Stimulated activated CD4-positive, alpha-beta T cell treated with anti-CD3 and anti-CD28 coated beads, Interleukin-2, amount 100 ng/mL, for 24 hours (primary cell): ENCODE results near the gene ARHGAP9.

Experiments
- DNase-seq, 2 donors: peaks; one replicate each; pipeline ENCODE4 v3.0.0-alpha.2; 2020

The ARHGAP9 gene

DNA sequence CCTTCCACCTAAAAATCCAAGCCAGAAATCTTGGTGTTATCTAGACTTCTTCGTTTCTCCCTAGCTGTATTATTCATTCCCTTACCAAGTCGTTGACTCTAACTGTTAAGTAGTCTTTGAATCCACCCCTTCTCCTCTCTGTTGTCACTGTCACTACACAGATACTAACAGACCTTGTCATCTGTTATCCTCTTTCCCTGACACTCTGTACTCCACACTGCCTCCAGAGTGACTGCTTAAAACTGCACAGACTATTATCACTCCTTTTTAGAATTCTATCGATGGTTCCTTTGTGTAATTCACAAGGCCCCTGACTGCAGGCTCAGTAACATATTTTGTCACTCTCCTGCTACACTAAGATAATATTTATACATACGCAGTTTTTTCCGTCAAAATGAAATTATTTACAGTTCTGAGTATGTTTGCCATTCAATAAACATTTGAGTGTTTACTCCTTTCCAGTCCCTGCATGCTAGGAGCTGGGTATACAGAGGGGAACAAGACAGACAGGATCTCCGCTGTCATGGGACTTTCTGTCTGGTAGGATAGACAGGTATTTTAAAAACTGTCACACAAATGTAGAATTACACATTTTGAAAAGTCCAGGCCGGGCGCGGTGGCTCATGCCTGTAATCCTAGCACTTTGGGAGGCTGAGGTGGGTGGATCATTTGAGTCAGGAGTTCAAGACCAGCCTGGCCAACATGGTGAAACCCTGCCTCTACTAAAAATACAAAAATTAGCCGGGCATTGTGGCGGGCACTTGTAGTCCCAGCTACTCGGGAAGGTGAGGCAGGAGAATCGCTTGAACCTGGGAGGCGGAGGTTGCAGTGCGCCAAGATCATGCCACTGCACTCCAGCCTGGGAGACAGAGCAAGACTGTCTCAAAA lies 12.0 kb upstream of the ARHGAP9 start:
- DNase-seq, result no peak

DNA sequence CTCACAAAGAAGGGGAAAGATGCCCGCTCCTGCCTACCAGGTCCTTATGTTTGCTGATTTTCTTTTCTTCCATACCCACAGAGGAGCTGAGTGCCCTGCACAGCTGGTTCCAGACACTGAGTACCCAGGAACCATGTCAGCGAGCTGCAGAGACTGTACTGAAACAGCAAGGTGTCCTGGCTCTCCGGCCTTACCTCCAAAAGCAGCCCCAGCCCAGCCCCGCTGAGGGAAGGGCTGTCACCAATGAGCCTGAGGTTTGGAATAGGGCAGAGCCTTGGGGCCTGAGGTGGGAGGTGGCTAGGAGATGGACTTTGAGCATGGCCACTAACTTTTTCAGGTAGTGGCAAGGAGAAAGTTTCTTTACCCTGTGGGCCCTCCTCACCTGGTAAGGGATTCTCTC lies 10.5 kb upstream of the ARHGAP9 start:
- DNase-seq, result no peak

DNA sequence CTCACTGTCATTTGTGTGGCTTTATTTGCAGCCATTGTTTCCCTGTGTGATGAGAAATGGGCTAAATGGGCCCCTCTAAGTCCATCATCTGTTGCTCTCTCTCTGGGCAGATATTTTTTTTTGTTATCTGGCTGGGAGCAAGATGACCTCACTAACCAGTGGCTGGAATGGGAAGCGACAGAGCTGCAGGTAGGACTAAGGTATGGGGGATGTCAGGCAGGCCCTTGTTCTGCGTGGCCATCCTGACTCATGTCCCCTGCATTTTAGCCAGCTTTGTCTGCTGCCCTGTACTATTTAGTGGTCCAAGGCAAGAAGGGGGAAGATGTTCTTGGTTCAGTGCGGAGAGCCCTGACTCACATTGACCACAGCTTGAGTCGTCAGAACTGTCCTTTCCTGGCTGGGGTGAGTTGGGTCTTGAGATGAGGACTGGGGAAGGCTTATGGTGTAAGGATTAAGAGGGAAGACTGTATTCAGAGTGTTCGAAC lies 9.5 kb upstream of the ARHGAP9 start:
- DNase-seq, result no peak

DNA sequence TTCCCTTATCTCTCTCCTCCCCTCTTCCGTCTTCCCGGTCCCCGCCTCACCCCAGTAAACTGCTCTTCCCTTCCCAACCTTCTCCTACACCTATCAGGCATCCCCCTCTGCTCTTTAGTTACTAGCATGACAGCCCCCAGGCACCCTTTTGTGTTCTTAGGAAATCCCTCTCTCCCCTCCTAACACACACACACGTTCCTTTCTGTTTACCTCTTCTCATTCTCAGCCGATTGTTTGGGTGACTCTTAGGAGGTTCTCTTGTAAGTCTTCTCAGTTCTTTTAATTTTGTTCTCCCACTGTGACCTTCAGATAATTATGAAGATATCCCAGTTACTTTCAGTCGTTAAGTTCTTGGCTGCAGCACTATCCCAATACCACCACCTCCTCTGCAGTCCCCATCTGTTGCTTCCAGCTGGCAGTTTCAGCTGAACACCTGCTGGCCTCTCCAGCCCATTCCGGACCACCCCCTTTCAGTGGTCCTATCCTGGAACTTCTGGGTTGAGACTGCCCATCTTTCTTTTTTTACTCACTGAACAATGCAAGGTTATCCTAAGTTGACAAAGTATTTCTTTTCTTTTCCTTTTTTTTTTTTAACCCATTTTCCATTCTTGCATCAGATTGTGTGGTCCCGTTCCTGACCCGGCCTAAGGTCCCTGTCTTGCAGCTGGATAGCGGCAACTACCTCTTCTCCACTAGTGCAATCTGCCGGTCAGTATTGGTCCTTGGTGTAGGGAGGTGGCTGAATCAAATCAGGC lies 8.9 kb upstream of the ARHGAP9 start:
- DNase-seq, result no peak

DNA sequence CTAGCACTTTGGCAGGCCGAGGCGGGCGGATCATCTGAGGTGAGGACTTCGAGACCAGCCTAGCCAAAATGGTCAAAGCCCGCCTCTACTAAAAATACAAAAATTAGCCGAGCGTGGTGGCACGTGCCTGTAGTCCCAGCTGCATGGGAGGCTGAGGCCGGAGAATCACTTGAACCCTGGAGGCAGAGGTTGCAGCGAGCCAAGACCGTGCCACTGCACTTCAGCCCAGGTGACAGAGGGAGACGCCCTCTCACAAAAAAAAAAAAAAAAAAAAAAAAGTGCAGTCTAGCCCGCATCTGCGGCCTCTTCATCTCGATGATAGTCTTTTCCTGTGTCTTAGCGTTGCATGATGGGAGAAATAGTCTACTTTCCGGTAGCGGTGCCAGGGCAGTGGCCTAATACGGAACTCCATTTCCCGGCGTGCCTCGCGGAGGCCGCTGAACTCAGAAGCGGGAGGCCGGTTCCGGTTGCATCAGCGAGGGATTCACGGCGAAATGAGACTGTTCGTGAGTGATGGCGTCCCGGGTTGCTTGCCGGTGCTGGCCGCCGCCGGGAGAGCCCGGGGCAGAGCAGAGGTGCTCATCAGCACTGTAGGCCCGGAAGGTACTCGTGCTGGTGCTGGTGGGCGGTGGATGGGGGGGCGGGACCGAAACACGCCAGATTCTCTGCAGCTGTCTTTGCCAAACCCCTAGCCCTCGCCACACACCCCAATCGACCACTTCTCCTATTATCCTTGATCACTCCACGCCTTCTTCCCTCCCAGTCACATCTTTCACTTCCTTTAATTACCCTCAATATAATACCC lies 8.1 kb upstream of the ARHGAP9 start, which contains the start of gene MARS1:
TSS of gene MARS1 (plus strand) at position 472 of the 805 bp plus-strand sequence. CDS start at position 495, 23 bp downstream.
- peak; percentile 91 to 92 for DNase-seq

DNA sequence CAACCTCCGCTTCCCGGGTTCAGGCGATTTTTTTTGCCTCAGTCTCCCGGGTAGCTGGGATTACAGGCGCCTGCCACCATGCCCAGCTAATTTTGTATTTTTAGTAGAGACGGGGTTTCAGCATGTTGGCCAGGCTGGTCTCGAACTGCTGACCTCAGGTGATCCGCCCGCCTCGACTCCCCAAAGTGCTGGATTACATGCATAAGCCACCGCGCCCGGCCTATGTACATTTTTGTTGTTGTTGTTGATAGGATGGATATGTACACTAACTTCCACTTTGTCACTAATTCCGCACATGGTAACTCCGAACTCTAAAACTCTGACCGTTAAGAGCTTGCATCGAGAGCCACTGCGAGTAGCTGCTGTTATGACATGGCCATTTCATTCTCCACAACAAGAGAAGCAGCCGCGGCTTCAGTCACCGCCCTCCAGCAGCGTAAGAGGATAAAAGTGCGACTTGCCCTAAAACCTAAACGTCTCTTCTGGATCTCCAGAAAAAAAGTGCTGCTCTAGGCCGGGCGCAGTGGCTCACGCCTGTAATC lies 7.5 kb upstream of the ARHGAP9 start:
- no peak for DNase-seq

DNA sequence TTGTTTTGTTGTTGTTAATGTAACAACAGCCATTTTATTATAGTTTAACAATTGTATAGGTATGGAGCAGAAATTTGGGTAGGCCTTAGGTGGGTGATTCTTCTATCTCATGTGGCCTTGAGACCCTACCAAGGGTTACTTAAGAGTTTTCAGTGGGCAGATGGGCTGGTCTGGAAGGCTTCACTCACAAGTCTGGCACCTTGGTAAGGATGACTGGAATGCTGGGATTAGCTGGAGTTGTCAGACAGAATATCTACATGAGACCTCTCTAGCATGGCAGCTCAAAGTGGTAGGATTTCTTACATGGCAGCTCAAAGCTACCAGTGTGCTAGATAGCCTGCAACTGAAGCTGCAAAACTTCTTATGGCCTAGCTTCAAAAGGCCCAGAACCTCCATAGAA lies 6.0 kb upstream of the ARHGAP9 start:
- no peak for DNase-seq

DNA sequence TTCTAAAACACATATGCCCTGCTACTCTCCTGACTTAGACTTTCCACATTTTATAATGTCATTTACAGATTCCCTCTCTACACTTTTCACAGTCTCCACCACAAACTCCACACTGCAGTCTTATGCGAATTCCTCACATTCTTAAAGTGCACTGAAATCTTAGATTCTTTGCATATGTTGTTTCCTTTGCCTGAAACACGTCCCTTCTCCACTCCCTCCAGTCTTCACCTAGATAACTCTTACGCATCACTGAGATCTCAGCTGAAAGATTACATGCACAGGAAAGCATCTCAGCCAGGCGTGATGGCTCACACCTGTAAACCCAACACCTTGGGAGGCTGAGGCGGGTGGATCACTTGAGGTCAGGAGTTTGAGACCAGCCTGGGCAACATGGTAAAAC lies 3.8 kb upstream of the ARHGAP9 start:
- no peak for DNase-seq

DNA sequence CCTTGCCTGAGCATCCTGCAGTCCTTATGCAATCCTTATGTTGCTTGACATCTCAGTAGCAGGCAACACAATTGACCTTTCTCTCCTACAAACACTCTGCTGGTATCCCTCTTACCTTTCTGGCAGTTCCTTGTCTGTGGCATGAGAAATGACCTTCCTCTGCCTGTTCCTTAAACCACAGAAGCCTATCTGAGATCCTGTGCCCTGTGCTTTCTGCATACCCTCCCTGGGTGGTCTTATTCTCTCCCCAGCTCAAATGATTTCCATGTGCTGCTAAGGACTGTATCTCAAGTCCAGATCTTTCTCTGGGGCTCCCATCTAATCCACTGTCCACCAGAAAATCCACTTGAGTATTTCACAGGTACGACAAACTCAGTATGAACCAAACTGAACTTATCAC lies 2.0 kb upstream of the ARHGAP9 start:
- no peak for DNase-seq

DNA sequence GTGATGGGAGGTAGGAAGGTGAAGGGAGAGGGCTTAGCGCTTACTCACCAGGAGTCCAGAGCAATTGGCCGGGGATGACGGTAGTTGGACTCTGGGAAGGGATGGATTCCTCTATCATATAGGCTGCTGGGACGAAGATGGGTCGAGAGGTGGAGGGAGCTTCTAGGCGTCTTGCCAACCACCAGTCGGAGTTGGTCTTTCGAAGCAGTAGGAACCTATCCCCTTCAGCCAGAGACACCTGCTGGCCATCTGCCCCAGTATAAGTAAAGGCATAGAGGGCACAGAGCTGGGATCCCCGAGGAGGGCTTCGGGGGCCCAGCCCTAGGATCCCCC lies 657 bp downstream of the ARHGAP9 start:
- no peak for DNase-seq

DNA sequence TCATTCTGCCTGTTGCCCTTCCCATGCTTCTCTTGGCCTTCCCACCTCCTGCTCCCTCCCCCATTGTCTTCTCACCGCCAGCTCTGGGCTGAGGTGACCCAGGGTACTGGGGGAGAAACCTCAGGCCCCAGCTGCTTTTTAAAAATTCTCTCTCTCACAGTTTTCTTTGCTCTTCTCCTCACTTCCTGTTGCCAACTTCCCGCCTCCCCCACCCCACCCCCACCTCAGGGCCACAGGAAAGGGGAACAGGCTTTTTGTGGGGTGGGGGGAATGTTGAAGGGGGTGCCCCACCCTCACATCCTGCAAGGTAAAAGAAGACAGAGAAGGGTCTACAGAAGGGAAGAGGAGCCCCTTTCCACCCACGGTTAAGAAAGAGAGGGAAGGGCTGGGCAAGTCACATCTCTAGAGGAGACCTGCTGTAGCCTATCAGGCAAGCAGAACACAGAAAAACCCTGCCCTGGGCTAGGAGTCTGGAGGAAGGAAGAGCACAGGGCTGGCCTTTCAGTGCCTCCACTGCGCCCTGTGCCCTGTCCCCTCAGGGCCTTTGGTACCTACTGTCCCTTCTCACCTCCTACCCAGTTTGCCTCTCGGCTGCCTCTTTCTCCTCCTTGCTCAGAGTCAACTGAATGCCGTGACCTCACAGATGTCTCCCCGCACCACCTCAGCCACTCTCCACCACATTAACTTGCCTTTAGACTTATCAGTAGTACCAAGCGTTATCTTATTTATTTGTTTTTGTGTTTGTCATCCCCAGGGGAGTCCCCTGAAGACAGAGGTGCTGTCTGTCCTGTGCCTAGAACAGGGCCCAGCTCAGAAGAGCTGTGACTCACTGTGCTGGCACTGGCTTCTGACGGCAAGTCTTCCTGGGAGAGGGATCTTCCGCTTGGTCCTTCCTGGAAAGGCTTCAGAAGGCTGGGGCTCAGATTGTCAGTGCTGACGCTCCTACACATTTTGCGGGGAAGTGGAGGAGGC lies 1.7 kb downstream of the ARHGAP9 start:
- DNase-seq, result peak; percentile 47 to 51

DNA sequence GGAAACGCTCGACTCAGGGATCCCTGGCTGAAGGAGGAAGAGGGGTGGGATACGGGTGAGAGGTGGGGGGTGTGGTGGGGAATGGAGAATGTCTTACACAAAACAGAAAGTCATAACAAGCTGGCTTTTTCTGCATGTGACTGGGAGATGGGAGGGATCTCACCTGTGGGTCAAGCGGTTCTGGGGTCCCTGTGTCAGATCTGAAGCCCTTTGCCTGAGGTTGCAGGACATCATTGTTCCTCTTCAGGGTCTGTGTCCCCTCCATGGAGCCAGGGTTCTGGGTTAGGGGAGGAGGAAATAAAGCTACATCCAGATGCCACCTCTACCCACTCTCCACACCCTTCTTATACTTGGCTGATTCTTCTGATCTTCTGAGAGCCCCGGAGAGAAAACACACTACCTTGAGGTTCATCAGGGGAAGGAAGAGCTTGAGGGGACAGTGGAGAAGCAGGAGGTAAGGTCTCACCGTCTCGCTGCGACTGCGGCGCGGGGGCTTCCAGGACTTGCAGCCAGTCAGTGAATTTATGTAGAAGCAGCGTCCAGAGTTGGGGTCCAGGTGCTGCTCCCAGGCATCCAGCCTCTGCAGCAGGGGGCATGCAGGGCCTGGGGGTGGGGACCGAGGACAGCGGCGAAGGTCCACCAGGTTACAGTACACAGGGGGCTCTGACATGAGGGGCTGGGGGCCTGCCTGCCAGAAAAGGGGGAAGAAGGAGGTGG lies 2.5 kb downstream of the ARHGAP9 start:
- no peak for DNase-seq

DNA sequence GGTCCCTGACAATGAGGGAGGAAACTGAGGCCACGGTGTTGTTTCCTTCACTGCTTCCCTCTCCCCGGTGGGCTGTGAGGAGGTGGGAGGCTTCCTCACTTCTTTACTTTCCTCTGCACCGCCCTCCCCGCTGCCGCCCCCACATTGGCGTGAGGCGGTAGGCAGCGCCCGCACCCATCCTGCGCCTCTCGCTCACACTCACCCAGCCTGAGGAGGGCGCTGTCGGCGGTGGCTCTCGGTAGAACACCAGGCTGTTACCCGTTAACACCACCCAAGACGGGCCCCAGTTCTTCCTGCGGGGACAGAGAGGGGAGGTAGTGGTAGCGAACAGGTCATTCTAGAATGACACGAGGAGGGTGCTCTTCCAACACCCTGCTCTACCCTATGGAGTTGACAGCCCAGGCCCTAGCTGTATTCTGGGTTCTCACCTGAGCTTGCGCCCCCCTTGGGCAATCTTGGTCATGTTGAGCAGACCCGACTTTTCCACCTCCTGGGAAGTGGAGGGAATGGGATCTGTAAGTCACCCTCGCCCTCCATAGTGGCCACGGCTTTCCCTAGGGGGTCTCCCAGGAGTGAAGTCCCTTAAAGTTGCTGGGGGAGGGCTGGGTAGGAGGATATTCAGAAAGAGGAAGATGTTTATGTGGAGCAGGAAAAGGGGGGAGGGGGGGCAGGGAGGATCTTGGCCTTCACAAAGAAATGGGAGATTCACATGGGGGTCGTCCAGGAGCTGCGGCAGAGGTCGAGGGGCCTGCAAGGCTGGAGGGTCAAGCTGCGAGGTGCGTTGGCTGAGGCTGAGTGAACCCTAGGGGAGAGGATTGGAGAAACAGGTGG lies 3.3 kb downstream of the ARHGAP9 start:
- DNase-seq, result peak; percentile 81 to 85

DNA sequence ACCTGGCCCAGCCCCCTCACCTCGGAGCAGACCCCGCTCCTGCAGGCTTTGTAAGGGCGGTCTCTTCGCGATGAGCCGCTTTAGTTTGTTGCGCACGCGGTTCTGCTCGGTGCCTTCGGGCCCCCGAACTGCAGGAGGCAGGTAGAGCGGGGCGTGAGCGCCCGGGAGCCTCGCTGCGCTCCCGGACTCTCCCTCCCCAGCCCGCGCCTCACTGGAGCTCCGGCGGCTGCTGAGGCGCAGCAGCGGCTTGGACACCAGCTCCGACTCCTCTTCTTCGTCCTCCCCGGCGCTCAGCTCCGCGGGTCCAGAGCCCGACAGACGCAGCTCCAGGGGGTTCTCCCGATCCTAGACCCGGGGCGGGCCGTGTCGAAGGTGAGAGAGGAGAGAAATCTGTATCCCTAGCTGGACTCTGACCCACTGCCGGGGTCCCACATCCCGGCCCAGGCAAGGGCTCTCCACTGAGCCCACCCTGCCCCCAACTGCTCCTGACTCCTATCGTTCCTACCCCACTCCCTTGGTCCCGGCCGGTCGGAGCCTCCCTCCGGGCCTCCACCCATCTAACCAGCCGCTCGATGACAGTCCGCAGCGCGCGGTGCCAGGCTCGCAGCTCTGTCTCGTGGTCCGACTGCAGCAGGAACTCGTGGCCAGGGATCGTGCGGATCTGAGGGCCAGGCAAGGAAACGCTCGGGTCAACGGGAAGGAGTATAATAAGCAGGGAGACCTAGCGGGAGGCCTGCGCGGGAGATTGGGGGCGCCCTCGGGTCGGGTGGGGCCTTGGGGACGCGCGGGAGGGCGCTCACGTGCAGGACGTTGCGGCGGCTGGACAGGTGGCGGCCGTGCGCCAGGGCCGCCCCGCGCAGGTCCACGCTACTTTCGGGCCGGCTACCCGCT lies 4.2 kb downstream of the ARHGAP9 start:
- no peak for DNase-seq

DNA sequence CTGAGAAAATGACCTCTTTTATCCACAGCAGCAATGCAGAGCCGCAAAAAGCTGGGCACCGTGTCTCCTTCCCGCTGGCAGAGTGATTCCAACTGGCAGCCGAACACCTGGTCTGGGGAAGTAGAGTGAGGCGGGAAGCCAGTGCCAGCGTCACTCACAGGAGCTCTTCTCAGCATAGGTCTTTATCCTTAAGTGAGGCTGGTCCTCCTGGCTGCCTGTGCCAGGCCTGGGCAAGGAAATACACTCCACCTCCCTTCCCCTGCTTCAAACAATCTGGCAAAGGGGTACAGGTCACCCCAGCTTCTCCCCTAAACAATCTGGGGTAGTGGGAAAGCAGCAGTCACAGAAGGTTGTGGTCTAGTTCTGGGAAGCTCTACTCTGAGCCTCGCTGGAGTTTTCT lies 4.8 kb downstream of the ARHGAP9 start:
- no peak for DNase-seq

DNA sequence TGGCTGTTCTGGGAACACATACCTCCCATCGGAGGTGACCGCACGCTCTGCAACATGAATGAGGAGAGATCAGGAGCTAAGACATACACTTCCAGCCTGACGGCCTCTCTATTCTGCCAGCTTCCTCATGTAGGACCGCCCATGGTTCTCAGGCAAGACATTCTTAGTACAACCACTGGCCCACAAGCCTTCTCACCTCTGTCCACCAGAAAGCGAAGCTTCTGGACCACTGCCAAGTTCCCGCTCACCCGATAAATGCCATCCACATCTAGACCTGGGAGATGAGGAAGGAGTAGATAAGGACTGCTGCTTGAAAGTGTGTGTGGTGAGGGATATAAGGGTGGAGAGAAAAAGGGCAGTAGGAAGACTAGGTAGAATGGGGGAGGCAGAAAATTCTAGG lies 5.2 kb downstream of the ARHGAP9 start:
- DNase-seq, result no peak

DNA sequence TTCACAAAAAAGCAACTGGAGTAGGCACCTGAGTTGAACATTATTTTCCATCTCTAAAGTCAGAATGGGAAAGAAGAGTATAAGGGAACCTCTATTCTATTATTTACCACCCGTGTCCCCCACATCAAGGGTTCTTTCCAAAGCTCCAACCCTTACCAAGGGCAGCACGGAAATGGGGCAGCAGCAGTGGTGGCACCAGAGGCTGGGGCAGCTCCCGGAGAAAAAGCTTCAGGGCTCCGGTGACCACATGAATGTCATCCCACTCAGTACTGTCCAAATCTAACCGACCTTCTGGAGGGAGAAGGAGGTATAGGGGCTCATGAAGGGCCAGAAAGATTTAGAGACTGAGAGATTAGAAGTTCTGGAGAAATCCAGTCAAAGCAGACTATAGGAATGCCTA lies 5.8 kb downstream of the ARHGAP9 start:
- no peak for DNase-seq

DNA sequence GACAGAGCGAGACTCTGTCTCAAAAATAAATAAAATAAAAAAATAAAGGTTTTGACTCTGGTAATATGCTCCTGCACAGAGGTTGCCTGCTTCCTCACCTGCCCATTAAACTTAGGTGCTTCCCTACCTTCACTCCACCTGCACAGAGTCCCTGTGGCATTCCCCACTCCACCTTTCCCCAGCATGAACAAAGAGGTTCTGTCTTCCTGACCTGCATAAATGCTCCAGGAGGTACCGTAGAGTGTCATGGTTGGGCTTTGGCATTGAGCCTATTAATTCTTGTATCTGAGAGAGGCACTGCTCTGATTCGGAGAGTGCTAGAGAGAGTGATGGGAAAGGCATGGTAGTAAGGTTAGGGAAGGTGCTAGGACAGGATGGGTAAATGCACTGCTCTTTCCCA lies 6.3 kb downstream of the ARHGAP9 start:
- no peak for DNase-seq

DNA sequence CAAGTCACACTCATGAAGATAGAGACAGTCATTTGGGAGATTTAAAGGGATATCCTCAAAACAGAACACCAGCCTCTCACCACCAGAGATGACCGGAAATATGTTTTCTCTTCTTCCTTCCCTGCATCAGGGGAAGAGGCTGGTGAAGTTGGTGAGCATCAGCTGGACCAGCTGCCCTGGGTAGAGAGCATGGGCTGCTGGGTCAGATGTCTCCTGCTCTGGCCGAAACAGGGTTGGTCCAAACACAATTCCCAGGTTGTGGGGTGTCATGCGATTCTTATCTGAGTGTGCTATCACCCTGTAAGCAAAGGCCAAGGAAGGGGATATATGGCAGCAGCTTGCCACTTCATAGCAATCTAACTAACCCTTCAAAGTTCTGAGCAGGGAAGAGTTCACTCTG lies 7.3 kb downstream of the ARHGAP9 start:
- no peak for DNase-seq
